IPS-NIHi11 (cell line): ENCODE data around the gene MSMB.
"Not testable (repeated sequence)": the region's sequence is repeated elsewhere in the genome, so short reads cannot be mapped to it uniquely, and the experiment has no call there.

Experiments used
- DNase-seq: peaks from one replicate; pipeline ENCODE4 v3.0.0; 2012; ENCODE audit warnings: mixed read lengths, low spot score

Gene MSMB, protein sequence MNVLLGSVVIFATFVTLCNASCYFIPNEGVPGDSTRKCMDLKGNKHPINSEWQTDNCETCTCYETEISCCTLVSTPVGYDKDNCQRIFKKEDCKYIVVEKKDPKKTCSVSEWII

DNA sequence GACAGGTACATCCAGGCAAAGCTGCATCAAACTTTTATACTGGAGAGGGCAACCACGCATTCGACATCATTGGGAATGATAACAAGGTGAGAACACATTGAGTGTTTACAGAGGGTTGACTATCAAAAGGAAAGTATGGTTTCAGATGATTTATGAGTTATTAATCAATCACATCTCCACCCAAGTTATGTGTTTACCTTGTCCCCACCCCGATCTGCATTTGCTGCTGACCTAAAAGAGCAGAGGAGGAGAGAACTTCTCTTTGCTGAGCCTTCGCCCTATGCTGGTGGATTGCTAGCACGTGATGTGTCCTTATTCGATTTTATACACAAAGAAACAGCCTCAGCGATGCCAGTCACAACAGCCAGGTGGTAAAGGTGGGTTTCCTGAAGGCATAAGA is at the start of gene MSMB:
Gene MSMB (minus strand): TSS at position 9 of the 400 bp plus-strand sequence. CDS start 32 bp downstream, outside the sequence.
- no peak for DNase-seq

DNA sequence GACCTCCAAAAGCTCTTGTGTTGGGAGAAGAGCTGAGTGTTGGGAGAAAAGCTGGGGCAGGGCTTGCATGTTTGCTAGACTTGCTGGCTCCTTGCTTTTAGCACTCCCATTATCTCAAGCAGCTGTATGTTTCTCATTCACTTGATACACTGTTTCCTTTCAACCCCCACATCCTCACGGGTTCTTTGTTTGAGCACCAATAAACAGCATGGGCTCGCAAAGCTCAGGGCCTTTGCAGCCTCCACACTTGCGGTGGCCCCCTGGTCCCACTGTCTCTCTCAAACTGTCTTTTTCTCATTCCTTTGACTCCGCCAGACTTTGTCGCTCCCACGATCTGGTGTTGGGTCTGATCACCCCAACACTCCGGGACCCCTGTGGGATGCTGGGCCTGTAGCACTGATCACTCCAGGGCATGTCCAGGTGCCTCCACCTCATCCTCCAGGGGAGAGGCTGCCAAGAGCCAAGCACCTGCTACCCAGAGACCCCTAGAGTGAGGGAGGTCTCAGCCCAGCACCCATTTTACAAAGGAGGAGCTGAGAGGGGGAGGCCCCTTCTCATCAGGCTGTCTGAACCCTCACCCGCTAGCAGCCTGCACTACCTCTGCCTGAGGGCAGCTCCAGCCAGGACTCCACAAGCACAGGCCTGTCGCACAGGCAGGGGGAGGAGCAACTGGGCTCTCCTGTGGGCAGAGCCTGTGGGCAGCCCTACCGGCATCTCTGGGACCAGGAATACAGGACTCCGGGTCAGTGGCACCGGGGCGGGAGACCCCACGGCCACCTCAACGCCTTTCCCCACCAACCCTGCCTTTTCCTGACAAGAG is 49.1 kb upstream of the MSMB start:
- no peak for DNase-seq

DNA sequence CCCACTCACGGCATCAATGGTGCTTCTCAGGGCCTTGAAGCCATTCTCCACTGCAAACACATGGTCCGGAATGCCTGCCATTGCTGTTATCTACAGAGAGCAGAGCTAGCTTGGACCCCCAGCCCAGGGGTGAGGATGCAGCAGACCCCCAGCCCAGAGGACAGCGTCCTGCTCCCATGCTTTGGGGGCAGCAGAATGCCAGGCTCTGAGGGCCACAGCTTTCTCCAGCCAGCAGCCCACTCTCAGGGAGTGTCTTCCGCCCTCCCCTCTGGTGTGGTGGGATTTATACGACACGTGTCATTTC is 48.1 kb upstream of the MSMB start:
- no peak for DNase-seq

DNA sequence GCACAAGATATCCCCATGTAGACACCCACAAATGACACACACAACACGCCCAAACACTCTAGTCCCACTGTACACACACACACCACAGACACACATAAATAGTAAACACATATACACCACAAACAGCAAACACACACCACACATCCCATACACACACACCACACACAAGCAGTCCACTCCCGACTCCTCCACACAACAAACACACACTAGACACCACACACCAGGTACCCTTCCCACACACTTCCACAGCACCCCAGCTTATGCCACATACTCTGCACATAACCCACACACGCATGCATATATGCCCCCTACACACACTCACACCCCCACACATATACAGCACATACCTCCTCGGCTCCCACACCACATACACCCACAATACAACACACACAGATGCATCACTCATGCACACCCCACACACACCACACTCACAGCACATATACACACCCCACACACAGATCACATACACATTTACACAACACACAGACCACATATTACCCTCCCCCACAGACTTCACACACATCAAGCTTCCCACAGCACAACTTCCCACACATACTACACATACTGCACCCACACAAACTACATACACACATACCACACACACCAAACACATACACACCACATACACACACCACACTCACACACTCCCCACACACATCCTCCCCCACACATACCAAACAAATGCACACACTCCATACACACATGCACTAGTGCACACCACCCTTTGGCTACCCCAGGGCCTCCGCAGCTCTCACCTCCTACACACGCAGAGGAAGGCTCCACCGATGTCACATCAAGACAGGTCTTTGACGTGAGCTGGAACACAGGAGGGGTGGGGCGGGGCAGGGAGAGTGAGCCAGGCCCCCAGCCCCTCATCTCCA is 47.5 kb upstream of the MSMB start:
- DNase-seq, result not testable (repeated sequence)

DNA sequence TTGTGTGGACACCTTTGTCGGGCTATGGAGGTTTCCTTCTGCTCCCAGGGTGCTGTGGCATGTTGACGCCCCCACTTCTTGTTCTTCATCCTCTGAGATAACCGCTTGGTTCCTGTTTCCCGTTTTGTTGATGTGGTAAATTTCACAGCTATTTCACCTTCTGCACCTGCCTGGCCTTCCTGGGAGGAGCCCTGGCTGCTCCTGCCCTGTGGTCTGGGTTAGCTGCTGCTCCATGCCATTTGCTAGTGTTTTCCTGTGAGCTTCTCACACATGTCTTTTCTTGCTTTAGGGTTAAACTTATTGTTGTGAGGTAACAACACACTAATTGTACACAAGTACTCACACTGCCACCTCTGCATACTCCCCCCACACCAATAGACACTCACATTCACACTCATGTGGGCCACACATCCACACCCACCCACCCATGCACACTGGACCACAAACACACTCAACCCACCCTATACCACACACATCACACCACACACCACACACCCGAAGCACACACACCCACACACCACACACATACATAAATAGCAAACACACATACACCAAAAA is 46.5 kb upstream of the MSMB start:
- DNase-seq, result no peak

DNA sequence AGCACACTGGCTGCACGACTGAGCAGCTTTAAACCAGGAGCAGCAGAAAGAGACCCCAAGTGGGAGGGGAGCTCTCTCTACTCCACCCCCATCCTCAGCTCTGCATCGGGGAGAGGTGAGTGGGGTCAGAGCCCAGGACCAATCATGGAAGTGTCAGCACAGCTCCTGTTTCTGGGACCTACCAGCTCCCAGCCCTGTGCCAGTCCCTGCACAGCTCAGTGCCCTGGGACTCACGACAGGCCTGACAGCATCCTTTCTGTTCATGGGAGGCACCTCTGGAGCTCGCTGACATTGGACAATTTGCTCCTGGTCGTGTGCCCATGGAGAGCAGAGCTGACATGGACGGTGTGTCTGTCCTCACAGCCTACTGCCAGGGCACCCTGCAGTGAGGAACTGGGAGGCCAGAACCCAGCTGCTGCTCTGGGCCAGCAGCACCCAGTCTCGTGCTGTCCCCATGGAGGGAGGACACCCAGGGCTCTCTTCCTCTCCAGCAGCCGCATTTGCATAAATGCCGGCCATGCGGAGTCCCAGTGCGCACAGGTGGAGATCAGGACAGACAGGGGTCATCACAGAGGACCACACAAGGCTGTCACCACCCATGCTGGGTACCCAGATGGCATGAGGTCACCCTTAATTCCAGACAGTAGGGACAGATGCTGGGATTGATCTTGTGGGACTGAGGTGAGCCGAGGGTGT is 45.9 kb upstream of the MSMB start:
- peak; percentile 1 for DNase-seq

DNA sequence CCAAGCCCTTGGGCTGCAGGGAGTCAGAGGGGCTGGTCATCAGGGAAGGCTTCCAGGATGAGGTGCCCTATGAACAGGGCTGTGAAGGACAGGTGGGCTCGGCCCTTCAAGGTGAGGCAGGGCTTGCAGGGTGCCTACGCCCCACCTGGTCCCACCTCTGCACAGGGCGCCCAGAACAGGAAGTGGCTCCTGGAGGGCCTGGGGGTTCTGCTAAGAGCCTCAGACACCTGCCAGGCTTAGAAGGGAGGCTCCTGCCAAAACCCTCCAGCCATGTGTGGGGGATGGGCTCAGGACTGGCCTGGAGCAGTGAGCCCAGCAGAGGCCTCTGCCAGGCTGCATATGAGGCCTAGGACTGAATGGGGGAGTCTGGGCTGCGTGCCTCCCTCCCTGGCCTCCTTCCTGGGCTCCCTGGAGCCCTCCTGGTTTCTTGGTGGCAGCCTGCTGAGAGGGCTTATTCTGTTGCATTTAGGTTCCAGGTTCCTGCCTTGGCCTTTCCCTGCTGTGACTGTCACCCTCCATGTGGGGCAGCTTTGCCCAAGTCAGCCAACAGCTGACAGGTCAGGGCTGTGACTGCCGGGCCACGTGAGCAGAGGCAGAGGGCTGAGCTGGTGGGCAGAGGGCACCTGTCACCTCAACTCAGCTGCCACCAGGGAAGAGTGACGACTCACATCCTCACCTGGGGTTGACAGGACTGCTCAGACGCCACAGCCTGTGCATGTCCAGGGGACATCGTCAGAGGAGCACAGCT is 45.2 kb upstream of the MSMB start:
- peak; percentile 3 for DNase-seq

DNA sequence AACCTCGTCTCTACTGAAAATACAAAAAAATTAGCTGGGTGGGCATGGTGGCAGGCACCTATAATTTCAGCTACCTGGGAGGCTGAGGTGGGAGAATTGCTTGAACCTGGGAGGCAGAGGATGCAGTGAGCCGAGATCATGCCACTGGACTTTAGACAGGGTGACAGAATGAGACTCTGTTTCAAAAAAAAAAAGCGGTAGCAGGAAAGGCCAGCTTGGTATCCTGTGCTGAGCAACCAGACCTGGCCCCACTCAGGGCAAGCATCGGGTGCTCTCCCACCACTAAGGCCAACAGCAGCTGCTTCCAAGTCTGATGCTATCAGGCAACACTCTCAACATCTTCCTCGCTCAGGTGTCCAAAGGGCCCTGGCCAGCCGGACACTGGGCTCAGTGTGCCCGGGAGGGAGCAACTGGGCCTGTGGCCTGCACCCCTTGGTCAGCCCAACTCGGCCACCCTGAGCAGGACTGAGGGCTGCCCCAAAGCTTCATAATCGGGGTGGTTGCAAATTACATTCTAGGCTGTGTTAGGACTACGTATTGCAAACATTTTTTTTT is 44.3 kb upstream of the MSMB start:
- DNase-seq, result no peak

DNA sequence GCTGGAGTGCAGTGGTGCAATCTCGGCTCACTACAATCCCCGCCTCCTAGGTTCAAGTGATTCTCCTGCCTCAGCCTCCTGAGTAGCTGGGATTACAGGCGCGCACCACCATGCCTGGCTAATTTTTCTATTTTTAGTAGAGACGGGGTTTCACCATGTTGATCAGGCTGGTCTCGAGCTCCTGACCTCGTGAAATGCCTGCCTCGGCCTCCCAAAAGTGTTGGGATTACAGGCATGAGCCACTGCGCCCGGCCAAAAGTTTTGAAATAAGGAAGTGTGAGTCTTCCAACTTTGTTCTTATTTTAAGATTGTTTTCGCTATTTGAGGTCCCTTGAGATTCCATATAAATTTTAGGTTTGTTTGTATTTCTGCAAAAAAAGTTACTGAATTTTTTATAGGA is 41.3 kb upstream of the MSMB start:
- DNase-seq, result not testable (repeated sequence)

DNA sequence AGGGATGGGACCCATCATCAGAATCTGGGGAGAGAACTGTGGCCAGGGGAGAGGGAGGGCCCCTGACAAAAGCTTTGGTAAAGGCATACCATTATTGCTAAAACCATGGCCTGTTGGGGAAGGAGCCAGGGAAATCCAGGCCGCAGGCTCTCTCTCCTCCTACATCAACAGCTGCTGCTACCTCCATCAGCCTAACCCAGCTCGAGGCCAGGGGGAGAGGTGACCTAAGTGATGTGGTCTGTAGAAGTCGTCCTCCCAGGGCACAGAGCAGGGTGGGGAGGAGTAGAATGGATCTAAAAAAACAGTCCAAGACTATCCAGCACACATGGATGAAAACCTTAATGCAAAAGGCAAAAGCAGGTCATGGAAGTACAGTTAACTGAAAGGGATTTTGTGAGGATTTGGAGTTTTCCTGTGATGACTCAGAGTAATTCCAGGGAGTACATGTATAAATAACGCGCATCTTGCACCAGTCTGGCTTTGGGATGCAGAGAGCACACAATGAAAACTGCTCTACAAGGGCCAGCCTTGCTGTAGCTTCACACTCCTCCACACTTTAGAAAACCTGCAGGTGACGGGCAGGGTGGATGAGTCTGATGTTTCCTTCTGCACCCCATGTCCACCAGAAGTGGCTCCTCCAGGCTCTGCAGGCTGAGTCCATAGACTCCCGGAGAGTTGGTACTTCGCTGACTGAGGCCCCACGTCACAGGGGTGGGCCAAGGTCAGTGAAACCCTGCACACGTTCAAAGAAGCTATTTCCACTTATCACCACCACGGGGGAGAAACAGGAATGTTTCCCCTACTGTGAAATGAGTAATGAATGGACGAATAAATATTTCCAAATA is 38.5 kb upstream of the MSMB start:
- DNase-seq, result no peak

DNA sequence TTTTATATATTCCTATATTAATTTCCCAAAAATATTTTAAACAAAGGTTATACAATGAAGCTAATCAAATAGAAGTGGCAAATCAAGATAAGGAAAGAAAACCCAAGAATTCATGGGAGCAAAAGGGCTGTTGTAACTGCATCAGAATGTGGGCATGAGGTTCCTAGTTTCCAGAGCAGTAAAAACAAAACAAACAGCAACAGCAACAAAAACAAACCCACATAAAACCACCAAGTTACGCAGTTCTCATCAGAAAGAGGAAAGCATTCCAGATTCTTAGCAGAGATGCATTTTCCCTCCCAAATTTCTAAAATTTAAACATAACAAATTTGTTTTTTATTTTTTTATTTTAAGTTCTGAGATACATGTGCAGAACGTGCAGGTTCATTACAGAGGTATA is 34.8 kb upstream of the MSMB start:
- no peak for DNase-seq

DNA sequence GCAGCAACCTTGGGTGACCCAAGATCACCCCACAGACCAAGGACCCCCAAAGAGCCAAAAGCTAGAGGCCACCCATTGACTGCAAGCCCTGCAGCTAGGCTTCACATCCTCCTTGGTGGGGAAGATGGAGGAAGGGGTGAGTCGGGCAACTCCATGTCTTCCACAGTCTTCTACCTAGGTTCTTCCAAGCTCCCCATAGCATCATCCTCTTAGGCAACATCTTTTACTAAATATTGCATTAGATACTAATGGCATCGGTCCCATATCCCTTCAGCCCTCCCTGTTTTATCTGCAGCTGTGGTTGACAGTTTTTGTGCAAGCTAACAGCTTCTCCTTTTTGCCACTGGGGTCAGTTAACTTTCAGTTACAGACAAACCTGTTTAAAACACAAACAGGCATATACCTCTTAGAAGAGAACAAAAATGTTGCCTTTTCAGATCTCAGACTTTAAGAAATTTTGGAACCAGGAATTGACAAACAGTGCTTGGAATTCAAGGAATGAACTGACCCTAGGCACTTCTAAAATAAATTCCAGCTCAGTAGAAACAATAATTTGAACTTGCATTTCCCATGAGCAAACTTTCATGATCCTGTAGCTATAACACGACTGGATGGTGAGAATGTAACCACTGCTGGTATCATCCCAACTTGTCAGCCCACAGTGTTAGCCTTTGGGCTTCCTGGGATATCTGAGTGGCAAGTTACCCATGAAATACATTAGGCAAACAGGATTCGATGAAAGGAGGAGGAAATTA is 33.9 kb upstream of the MSMB start:
- no peak for DNase-seq

DNA sequence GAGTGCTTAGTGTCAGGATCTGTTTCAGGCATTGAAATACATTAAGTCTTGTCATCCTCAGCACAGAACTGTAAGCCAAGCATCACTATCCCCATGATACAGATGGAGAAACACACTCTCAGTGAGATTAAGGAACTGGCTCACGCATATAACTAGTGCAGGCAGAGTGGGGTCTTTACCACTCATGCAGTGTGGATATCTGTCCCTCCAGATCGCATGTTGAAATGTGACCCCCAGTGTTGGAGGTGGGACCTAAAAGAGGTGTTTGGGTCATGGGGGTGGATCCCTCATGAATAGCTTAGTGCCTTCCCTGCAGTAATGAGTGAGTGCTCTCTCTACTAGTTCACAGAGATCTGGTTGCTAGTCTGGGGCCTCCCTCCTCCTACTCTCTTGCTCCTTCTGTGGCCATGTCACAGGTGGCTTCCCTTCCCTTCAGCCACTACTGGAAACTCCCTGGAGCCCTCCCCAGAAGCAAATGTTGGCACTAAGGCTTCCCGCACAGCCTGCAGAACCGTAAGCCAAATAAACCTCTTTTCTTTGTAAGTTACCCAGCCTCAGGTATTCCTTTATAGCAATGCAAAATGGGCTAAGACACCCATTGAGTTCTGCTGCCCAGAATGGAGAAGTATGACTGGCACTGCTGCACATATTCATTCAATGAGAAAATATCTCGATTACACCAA is 31.8 kb upstream of the MSMB start:
- DNase-seq, result no peak

DNA sequence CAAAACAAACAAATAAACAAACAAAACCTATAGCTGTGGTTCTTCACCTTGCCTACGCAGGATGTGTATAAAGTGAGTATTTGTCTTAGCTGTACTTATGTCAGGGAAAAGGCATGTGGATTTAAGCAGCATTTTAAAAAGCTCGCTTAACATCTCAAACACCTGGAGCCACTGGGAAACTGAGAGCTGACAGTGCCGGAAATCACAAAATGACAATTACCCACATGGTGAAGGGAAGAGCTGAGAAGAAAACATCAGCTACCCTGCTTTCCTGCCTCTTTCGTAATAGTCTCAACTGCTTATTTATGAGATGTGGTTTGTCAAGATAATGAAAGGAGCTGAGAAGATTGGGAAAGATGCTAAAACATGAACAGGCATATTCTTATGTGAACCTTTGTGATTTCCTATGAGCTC is 31.1 kb upstream of the MSMB start:
- DNase-seq, result no peak

DNA sequence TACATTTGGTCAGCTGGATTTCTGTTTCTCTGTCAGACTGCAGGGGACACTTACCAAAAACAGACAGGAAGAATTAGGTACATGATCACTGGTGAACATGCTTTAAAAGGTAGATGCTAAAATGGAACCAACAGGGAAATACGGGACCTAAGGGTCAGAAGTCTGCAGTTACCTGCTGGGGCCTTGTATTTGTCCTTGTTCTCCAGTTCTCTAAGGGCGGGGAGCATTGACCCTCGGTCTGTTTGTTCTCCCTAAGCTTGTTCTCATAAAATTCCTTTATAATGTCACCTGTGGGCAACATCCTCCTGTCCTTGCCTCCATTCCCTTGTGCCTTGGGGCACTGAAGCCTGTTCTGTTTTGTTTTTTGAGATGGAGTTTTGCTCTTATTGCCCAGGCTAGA is 29.8 kb upstream of the MSMB start:
- DNase-seq, result no peak

DNA sequence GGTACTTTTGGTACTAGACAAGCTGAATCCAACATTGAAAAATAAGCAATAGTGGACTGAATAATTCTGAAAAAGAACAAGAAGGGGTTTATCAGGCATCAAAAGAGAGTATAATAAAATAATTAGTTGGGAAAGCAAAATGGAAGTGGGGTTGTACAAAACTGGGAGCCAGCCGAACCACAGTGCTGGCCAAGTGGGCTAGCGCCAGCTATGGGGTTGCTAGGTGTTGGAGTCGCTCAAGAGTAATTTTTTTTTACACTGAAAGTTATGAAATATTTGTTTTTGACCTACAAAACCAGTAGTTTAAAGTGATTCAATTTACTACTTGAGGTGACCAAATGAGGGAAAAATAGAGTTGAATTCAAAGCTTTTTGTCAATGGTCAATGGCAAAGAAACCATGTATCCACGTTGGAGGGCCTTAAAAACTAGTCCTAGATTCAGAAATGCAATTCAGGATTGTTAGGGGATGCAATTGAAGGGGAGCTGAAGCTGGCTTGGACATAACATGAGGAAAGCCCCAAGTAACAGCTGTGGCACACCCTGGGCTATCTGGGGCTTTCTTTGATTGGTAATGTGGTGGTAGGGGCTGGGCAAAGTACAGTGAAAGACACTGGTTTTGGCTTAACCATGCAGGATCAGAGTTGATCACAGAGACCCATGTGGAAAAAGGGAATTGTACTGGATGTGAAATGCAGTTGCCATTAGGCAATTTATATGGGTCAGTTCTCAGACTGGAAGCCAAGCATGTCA is 28.3 kb upstream of the MSMB start:
- no peak for DNase-seq

DNA sequence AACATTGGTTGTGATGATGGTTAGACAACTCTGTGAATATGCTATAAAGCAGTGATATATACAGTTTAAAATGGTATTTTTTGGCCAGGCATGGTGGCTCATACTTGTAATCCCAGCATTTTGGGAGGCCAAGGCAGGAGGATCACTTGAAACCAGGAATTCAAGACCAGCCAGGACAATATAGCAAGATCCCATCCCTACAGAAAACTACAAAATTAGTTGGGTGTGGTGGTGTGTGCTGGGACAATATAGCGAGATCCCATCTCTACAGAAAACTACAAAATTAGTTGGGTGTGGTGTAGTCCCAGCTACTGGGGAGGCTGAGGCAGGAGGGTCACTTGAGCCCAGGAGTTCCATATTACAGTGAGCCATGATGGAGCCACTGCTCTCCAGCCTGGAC is 27.5 kb upstream of the MSMB start:
- no peak for DNase-seq

DNA sequence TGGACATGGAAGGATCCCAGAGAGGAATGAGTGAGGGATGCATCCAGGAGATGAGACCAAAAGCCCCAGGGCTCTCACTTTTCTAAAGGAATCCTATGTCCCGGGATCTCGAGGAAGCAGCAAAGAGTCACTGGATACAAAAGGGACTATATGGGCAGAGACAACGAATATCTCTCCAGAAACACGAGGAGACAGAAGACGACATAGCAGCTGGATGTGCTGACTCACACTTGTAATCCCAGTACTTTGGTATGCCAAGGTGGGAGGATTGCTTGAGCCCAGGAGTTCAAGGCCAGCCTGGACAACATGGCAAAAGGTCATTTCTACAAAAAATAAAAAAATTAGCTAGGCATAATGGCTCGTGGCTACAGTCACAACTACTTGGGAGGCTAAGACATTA is 24.7 kb upstream of the MSMB start:
- DNase-seq, result no peak
